PC-9 (cell line): ENCODE measurements around the gene ABHD16A.

Experiments used
- CTCF ChIP-seq: fragments of 200-600 bp; sonication (generic); conservative IDR thresholded peaks from 2 replicates; pipeline ENCODE4 v1.6.1; 2017; ENCODE audit warnings: mixed run types, antibody characterized with exemption, mild to moderate bottlenecking, moderate library complexity
- EZH2 ChIP-seq: fragments of 200-600 bp; sonication (generic); IDR thresholded peaks from 2 replicates; pipeline ENCODE4 v1.8.0; 2017; ENCODE audit warnings: antibody characterized with exemption, low read depth

DNA sequence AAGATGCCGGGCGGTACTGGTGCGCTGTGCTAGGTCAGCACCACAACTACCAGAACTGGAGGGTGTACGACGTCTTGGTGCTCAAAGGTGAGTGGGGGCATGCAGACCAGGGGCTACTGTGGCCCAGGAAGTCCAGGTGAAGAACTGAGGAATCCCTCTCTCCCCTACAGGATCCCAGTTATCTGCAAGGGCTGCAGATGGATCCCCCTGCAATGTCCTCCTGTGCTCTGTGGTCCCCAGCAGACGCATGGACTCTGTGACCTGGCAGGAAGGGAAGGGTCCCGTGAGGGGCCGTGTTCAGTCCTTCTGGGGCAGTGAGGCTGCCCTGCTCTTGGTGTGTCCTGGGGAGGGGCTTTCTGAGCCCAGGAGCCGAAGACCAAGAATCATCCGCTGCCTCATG is 4.6 kb upstream of the ABHD16A start:
- TF ChIP-seq CTCF (no peak), EZH2 (no peak)
